Ishikawa (cell line): ENCODE measurements around the gene MRPL43.

Experiments
- CEBPB ChIP-seq: IDR thresholded peaks from 2 replicates; pipeline ENCODE4 v1.6.1; 2012
- CREB1 ChIP-seq: IDR thresholded peaks from 2 replicates; pipeline ENCODE4 v1.6.1; 2012; ENCODE audit warnings: low read depth
- EGR1 ChIP-seq: IDR thresholded peaks from 2 replicates; pipeline ENCODE4 v1.6.1; 2012
- EP300 ChIP-seq: IDR thresholded peaks from 2 replicates; pipeline ENCODE4 v1.6.1; 2012; ENCODE audit warnings: borderline replicate concordance
- FOXM1 ChIP-seq: IDR thresholded peaks from 2 replicates; pipeline ENCODE4 v1.6.1; 2012; ENCODE audit warnings: low read depth, borderline replicate concordance
- RAD21 ChIP-seq: IDR thresholded peaks from 2 replicates; pipeline ENCODE4 v1.6.1; 2012; ENCODE audit warnings: low read depth
- TAF1 ChIP-seq: IDR thresholded peaks from 2 replicates; pipeline ENCODE4 v1.6.1; 2012; ENCODE audit warnings: low read depth, mild to moderate bottlenecking
- TCF12 ChIP-seq: IDR thresholded peaks from 2 replicates; pipeline ENCODE4 v1.6.1; 2012; ENCODE audit warnings: low read depth
- TEAD4 ChIP-seq: IDR thresholded peaks from 2 replicates; pipeline ENCODE4 v1.6.1; 2012
- YY1 ChIP-seq: IDR thresholded peaks from 2 replicates; pipeline ENCODE4 v1.6.1; 2012; ENCODE audit warnings: low read depth
- ZBTB7A ChIP-seq: IDR thresholded peaks from 2 replicates; pipeline ENCODE4 v1.6.1; 2012; ENCODE audit warnings: low read depth
- TF ChIP-seq, protein P1 (sequence below): IDR thresholded peaks from 2 replicates; pipeline ENCODE4 v1.6.1; 2012; ENCODE audit warnings: low read depth, mild to moderate bottlenecking
- TF ChIP-seq, protein P2 (sequence below): IDR thresholded peaks from 2 replicates; pipeline ENCODE4 v1.6.1; 2012
- TF ChIP-seq, protein P3 (sequence below): IDR thresholded peaks from 2 replicates; pipeline ENCODE4 v1.6.1; 2012

DNA sequence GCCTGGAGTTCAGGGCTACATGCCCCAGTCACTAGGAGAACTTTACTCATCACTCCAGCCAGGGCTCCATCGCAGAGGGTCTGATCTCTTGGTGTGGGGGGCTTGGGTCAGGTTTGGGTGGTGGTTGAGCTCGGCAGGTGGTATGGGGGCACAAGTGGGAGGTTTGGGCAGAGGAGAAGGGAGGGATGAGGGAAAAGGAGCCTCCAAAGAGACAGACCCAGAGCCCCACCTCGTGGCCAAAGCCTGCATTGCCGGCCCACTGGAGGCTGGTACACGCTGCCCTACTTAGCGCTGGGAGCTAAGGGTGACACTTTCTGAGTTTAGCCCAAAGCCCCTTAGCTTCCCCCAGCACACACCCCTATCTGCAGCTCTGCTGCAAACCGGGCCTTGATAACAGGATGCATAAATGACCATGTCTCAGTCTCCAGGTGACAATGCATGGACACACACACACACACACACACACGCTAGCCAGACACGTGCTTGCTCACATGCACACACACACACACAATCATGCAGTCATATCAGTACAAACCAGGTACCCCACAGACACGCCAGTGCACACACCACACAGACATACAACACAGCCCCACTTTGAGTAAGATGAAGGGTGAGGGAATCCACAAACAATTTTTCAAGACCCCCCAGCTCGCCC, 27.1 kb upstream of the MRPL43 start:
- TF ChIP-seq EP300 (no peak), CREB1 (no peak), FOXM1 (no peak), TCF12 (no peak), RAD21 (peak; percentile 94), TAF1 (no peak), YY1 (no peak), CEBPB (no peak), TEAD4 (no peak), ZBTB7A (no peak), EGR1 (no peak)
- TF ChIP-seq, protein P1, sequence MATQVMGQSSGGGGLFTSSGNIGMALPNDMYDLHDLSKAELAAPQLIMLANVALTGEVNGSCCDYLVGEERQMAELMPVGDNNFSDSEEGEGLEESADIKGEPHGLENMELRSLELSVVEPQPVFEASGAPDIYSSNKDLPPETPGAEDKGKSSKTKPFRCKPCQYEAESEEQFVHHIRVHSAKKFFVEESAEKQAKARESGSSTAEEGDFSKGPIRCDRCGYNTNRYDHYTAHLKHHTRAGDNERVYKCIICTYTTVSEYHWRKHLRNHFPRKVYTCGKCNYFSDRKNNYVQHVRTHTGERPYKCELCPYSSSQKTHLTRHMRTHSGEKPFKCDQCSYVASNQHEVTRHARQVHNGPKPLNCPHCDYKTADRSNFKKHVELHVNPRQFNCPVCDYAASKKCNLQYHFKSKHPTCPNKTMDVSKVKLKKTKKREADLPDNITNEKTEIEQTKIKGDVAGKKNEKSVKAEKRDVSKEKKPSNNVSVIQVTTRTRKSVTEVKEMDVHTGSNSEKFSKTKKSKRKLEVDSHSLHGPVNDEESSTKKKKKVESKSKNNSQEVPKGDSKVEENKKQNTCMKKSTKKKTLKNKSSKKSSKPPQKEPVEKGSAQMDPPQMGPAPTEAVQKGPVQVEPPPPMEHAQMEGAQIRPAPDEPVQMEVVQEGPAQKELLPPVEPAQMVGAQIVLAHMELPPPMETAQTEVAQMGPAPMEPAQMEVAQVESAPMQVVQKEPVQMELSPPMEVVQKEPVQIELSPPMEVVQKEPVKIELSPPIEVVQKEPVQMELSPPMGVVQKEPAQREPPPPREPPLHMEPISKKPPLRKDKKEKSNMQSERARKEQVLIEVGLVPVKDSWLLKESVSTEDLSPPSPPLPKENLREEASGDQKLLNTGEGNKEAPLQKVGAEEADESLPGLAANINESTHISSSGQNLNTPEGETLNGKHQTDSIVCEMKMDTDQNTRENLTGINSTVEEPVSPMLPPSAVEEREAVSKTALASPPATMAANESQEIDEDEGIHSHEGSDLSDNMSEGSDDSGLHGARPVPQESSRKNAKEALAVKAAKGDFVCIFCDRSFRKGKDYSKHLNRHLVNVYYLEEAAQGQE, result no peak
- TF ChIP-seq, protein P2, sequence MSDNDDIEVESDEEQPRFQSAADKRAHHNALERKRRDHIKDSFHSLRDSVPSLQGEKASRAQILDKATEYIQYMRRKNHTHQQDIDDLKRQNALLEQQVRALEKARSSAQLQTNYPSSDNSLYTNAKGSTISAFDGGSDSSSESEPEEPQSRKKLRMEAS, result 0 out of 2 replicates have a peak, but pooled peaks have one; percentile 13
- TF ChIP-seq, protein P3, sequence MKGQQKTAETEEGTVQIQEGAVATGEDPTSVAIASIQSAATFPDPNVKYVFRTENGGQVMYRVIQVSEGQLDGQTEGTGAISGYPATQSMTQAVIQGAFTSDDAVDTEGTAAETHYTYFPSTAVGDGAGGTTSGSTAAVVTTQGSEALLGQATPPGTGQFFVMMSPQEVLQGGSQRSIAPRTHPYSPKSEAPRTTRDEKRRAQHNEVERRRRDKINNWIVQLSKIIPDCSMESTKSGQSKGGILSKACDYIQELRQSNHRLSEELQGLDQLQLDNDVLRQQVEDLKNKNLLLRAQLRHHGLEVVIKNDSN, result no peak
